ENCODE results near the gene TMEM88. TPM values are rescaled to one million over a fixed set of nuclear protein-coding genes. Genes with fewer than 3 reads are reported as not detected.

The TMEM88 gene
- total and polyA plus RNA-seq, 2 of the 13 experiments (the other 11 are each of a cell fraction or from before 2014, with no cell fraction given): 0.31 to 0.66 TPM

- no peak for TF ChIP-seq RBM22 (optimal IDR thresholded peaks at IDR 0.05; ENCODE audit: low read length)
- TF ChIP-seq RAD51 (IDR thresholded peaks at IDR 0.05; ENCODE audit: borderline replicate concordance): no peak
- no peak for TF ChIP-seq SRY (CRISPR knock-in tag; IDR thresholded peaks at IDR 0.05)
Measured at GRCh38 chr17:7882068-7882467, 27.2 kb downstream of the TMEM88 start (continued).

GRCh38 chr17:7882629-7883028 is 27.8 kb downstream of the TMEM88 start:
- no peaks in the 10 kb centered on the region for H3K36me3 ChIP-seq (replicated peaks in 1 of 2; ENCODE audit: control insufficient read depth in 1 of 2, insufficient read depth in 2 of 2, low read length in 2 of 2)
- WGBS (ENCODE audit: low lambda C conversion rate): 75% methylated on average over 3 of the region's 3 CpGs

More at GRCh38 chr17:7882629-7883028, 27.8 kb downstream of the TMEM88 start:
- Histone ChIP-seq H3K4me1 (ENCODE audit: insufficient read depth, low read length) (peaks cover 40% of the 10 kb centered on the region), H3K9me3 (ENCODE audit: low read length) (no peaks in the 10 kb centered on the region), H3K4me2 (ENCODE audit: low read depth, low read length) (no peak overlapping the region), H3K79me2 (ENCODE audit: insufficient read depth, low read length) (no peaks in the 10 kb centered on the region), H3K4me3 (replicated peaks in 1 of 3; ENCODE audit: insufficient read depth in 1 of 3, low read depth in 2 of 3, low read length in 3 of 3) (no peak overlapping the region), H3K27ac (ENCODE audit: extremely low read length, insufficient read depth, low read length) (no peak overlapping the region), H2AFZ (ENCODE audit: low read length) (no peak overlapping the region), H4K20me1 (ENCODE audit: insufficient read depth, low read length) (no peaks in the 10 kb centered on the region), H3K27me3 (ENCODE audit: control insufficient read depth in 1 of 2, insufficient read depth in 2 of 2, low read length in 2 of 2) (peaks cover 1 to 22% of the 10 kb centered on the region in 2 experiments; a peak in 2 of 5 replicates), H3K9ac (ENCODE audit: insufficient read depth, low read depth, low read length) (no peak overlapping the region)
- no peak for ATAC-seq
- TF ChIP-seq REXO4 (CRISPR knock-in tag; IDR thresholded peaks at IDR 0.05; ENCODE audit: borderline replicate concordance) (no peak), CEBPG (CRISPR knock-in tag; IDR thresholded peaks at IDR 0.05) (no peak), THAP7 (CRISPR knock-in tag; IDR thresholded peaks at IDR 0.05) (no peak), FOSL1 (CRISPR knock-in tag; IDR thresholded peaks at IDR 0.05; ENCODE audit: borderline replicate concordance) (no peak), ZNF414 (CRISPR knock-in tag; IDR thresholded peaks at IDR 0.05) (no peak), SP4 (CRISPR knock-in tag; IDR thresholded peaks at IDR 0.05) (no peak), MXD1 (CRISPR knock-in tag; IDR thresholded peaks at IDR 0.05) (no peak), WIZ (CRISPR knock-in tag; IDR thresholded peaks at IDR 0.05) (no peak), HMGA1 (CRISPR knock-in tag; conservative IDR thresholded peaks at IDR 0.05) (no peak), NFE2L1 (CRISPR knock-in tag; IDR thresholded peaks at IDR 0.05; ENCODE audit: borderline replicate concordance) (no peak), BRCA1 (CRISPR knock-in tag; IDR thresholded peaks at IDR 0.05) (no peak), PBX2 (CRISPR knock-in tag; IDR thresholded peaks at IDR 0.05) (no peak), GPN1 (CRISPR knock-in tag; IDR thresholded peaks at IDR 0.05; ENCODE audit: borderline replicate concordance) (no peak)
- intact Hi-C loops (cut with micrococcal nuclease; ENCODE audit: unreplicated experiment): no loop called here
- ChIA-PET CTCF (ENCODE audit: low intra/inter-chr PET ratio, low total read pairs) (no interaction called here), POLR2A (interaction anchor here (1.1 kb wide), 1 partner anchor 26 kb away, joined by 3 read pairs; the partner anchor contains the start of gene NAA38)
- no peak for DNase-seq (ENCODE audit: low spot score)
- no peak for FAIRE-seq
- no TSS peak for BruUV-seq (replicated peaks)
- in situ Hi-C loops (cut with HindIII; ENCODE audit: extremely low pct_ligation_motif_present, low pct_unique_long_range_greater_than_20kb): no loop called here

Data from HepG2 (cell line).